GM19025 (cell line): ENCODE results near the gene PDE4B.

ENCODE experiments used
- ATAC-seq: cut with Tn5 transposase; IDR thresholded peaks from one replicate; pipeline ENCODE4 v1.9.1; 2021; ENCODE audit warnings: mild to moderate bottlenecking, low read depth, moderate library complexity; ENCODE audit not compliant: unreplicated experiment

Gene PDE4B

GRCh38 chr1:66273656-66274055, 481.0 kb downstream of the PDE4B start:
- no peak for ATAC-seq

- ATAC-seq, result no peak
These were observed 481.9 kb downstream of the PDE4B start for GRCh38 chr1:66274634-66275033.

GRCh38 chr1:66275083-66275482, 482.4 kb downstream of the PDE4B start:
- ATAC-seq, result no peak

GRCh38 chr1:66275601-66276023, 482.9 kb downstream of the PDE4B start:
- ATAC-seq, result no peak

- peak; percentile 76 for ATAC-seq
These were observed 483.5 kb downstream of the PDE4B start for GRCh38 chr1:66276218-66276617.

- ATAC-seq, result no peak
These were observed 485.7 kb downstream of the PDE4B start for GRCh38 chr1:66278260-66279021.

- no peak for ATAC-seq
These were observed 489.1 kb downstream of the PDE4B start for GRCh38 chr1:66281808-66282207.

- ATAC-seq, result peak; percentile 77
These were observed 489.7 kb downstream of the PDE4B start for GRCh38 chr1:66282343-66282852.

GRCh38 chr1:66282891-66283621, 490.4 kb downstream of the PDE4B start:
- no peak for ATAC-seq

GRCh38 chr1:66283622-66284041, 490.9 kb downstream of the PDE4B start:
- peak; percentile 42 for ATAC-seq

GRCh38 chr1:66284746-66285145, 492.1 kb downstream of the PDE4B start:
- no peak for ATAC-seq

GRCh38 chr1:66285618-66286270, 493.0 kb downstream of the PDE4B start:
- ATAC-seq, result no peak

GRCh38 chr1:66286307-66286706, 493.6 kb downstream of the PDE4B start:
- no peak for ATAC-seq

- ATAC-seq, result no peak
These were observed 495.4 kb downstream of the PDE4B start for GRCh38 chr1:66288048-66288447.

GRCh38 chr1:66290761-66291530, 498.3 kb downstream of the PDE4B start:
- ATAC-seq, result no peak

- ATAC-seq, result no peak
These were observed 498.8 kb downstream of the PDE4B start for GRCh38 chr1:66291531-66291864.

GRCh38 chr1:66292305-66292704, 499.6 kb downstream of the PDE4B start:
- no peak for ATAC-seq

- ATAC-seq, result no peak
These were observed 500.2 kb downstream of the PDE4B start for GRCh38 chr1:66292944-66293343.

GRCh38 chr1:66294707-66295370, 502.1 kb downstream of the PDE4B start:
- ATAC-seq, result no peak

GRCh38 chr1:66295803-66296202, 503.1 kb downstream of the PDE4B start:
- no peak for ATAC-seq
